ENCODE results near the gene NLRP10.
A peak's percentile ranks its signal among the peaks of the same experiment; 100 is the strongest.

NLRP10 gene

GRCh38 chr11:7986768-7987559 is 21.7 kb upstream of the NLRP10 start, which contains the start of gene EIF3F (continued):
- TF ChIP-seq ZNF621 (tag by site-specific recombination; IDR thresholded peaks at IDR 0.05) (no peak), ZNF624 (tag by site-specific recombination; IDR thresholded peaks at IDR 0.05) (no peak), ZNF670 (tag by site-specific recombination; IDR thresholded peaks at IDR 0.05; ENCODE audit: low read depth) (no peak), ZNF404 (tag by site-specific recombination; IDR thresholded peaks at IDR 0.05) (no peak), ZNF121 (tag by site-specific recombination; IDR thresholded peaks at IDR 0.05) (no peak), ZNF140 (tag by site-specific recombination; IDR thresholded peaks at IDR 0.05) (no peak), ZNF791 (tag by site-specific recombination; IDR thresholded peaks at IDR 0.05) (no peak), WT1 (tag by site-specific recombination; IDR thresholded peaks at IDR 0.05) (0 out of 2 replicates have a peak, but pooled peaks have one; percentile 36), ZNF549 (tag by site-specific recombination; IDR thresholded peaks at IDR 0.05) (no peak), ZNF548 (tag by site-specific recombination; IDR thresholded peaks at IDR 0.05) (no peak)
- TF ChIP-seq, protein P1, sequence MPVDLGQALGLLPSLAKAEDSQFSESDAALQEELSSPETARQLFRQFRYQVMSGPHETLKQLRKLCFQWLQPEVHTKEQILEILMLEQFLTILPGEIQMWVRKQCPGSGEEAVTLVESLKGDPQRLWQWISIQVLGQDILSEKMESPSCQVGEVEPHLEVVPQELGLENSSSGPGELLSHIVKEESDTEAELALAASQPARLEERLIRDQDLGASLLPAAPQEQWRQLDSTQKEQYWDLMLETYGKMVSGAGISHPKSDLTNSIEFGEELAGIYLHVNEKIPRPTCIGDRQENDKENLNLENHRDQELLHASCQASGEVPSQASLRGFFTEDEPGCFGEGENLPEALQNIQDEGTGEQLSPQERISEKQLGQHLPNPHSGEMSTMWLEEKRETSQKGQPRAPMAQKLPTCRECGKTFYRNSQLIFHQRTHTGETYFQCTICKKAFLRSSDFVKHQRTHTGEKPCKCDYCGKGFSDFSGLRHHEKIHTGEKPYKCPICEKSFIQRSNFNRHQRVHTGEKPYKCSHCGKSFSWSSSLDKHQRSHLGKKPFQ (tag by site-specific recombination; IDR thresholded peaks at IDR 0.05): no peak

DNA sequence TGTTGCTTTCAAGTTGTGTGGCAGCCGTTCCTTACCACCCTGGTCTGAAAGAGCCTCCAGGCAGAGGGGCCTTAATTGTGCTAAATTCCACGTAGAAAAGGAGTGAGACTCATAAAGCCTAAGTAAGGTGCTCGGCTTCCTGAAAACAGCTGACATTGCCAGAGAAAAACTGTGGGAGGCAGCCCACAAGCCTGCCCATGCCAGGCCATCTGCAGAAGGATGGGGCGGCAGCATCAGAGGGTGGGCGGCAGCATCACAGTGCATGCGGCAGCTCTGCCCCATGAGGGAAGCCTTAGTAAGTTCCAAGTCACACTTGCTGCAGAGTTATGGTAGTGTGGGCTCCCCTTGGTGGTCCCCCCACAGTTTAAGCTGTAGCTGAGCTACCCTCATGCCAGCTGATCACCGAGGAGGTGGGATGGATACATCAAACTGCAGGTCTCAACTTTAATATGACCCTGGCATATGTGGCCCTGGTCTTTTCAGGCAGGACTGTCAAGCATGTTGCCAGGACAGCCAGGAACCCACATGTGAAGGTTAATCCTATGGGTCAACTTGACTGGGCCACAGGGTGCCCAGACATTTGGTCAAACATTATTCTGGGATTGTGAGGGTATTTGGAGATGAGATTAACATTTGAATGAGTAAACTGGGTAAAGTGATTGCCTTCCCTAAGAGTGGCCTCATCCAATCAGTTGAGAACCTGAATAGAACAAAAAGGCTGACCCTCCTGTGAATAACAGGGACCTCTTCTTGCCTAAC is 18.8 kb upstream of the NLRP10 start:
- Histone ChIP-seq H3K9me3 (ENCODE audit: control insufficient read depth, insufficient read depth, low read depth, low read length) (no peaks in the 10 kb centered on the region), H3K4me1 (ENCODE audit: control insufficient read depth, insufficient read depth, low read length) (0 out of 2 replicates have a peak, but pooled peaks cover 3% of the 10 kb centered on the region), H3K36me3 (ENCODE audit: control insufficient read depth in 2 of 2, insufficient read depth in 1 of 2, low read length in 2 of 2) (peaks cover 0 to 7% of the 10 kb centered on the region in 2 experiments; a peak in 1 of 3 replicates), H3K4me3 (ENCODE audit: low read depth, low read length) (no peak overlapping the region), H3K27ac (ENCODE audit: extremely low read depth, low read depth, low read length) (no peak overlapping the region)
- TF ChIP-seq EGR2 (tag by site-specific recombination; IDR thresholded peaks at IDR 0.05; ENCODE audit: low read depth) (peak; percentile 62), ZNF416 (tag by site-specific recombination; IDR thresholded peaks at IDR 0.05) (0 out of 2 replicates have a peak, but pooled peaks have one; percentile 75), ZNF223 (tag by site-specific recombination; IDR thresholded peaks at IDR 0.05) (no peak), ZNF354C (tag by site-specific recombination; IDR thresholded peaks at IDR 0.05; ENCODE audit: borderline replicate concordance, low read depth) (no peak), ZFHX2 (tag by site-specific recombination; conservative IDR thresholded peaks at IDR 0.05) (peak; percentile 63), ZNF391 (tag by site-specific recombination; IDR thresholded peaks at IDR 0.05; ENCODE audit: borderline replicate concordance, low read depth) (no peak), ZNF670 (tag by site-specific recombination; IDR thresholded peaks at IDR 0.05; ENCODE audit: low read depth) (no peak)
- TF ChIP-seq, protein P2, sequence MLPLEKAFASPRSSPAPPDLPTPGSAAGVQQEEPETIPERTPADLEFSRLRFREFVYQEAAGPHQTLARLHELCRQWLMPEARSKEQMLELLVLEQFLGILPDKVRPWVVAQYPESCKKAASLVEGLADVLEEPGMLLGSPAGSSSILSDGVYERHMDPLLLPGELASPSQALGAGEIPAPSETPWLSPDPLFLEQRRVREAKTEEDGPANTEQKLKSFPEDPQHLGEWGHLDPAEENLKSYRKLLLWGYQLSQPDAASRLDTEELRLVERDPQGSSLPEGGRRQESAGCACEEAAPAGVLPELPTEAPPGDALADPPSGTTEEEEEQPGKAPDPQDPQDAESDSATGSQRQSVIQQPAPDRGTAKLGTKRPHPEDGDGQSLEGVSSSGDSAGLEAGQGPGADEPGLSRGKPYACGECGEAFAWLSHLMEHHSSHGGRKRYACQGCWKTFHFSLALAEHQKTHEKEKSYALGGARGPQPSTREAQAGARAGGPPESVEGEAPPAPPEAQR (tag by site-specific recombination; IDR thresholded peaks at IDR 0.05): no peak
- TF ChIP-seq, protein P3, sequence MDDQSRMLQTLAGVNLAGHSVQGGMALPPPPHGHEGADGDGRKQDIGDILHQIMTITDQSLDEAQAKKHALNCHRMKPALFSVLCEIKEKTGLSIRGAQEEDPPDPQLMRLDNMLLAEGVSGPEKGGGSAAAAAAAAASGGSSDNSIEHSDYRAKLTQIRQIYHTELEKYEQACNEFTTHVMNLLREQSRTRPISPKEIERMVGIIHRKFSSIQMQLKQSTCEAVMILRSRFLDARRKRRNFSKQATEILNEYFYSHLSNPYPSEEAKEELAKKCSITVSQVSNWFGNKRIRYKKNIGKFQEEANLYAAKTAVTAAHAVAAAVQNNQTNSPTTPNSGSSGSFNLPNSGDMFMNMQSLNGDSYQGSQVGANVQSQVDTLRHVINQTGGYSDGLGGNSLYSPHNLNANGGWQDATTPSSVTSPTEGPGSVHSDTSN (CRISPR knock-in tag; IDR thresholded peaks at IDR 0.05): no peak
- ChIA-PET CTCF (interaction anchor here (5.7 kb wide), 1 partner anchor 91 kb away, joined by 85 read pairs; no protein-coding TSS in a partner anchor), POLR2A (no interaction called here)

All from HEK293 (cell line).